Retinal pigment epithelial cell (primary cell): ENCODE data around the gene SIPA1.
"Not testable (repeated sequence)": the region's sequence is repeated elsewhere in the genome, so short reads cannot be mapped to it uniquely, and the experiment has no call there.

ENCODE experiments used
- DNase-seq: peaks from one replicate; pipeline ENCODE4 v3.0.0-alpha.2; 2010; ENCODE audit warnings: low read depth
- H3K4me3 ChIP-seq: 2 replicates; pipeline ENCODE4 v1.5.1; 2011; ENCODE audit warnings: mild to moderate bottlenecking, low read length, control low read depth, moderate library complexity
- CTCF ChIP-seq: conservative IDR thresholded peaks from 2 replicates; pipeline ENCODE4 v1.5.1; 2011; ENCODE audit warnings: low read depth, low read length, control low read depth, inconsistent platforms

SIPA1 gene

GRCh38 chr11:65680192-65680743 is 42.4 kb downstream of the SIPA1 start:
- no peak for DNase-seq
- H3K4me3 ChIP-seq = no peak overlapping the region
- TF ChIP-seq CTCF = no peak

- DNase-seq, H3K4me3 ChIP-seq: not testable (repeated sequence)
These were observed 45.6 kb downstream of the SIPA1 start for GRCh38 chr11:65683480-65683879.

- DNase-seq = no peak
- H3K4me3 ChIP-seq = no peak overlapping the region
- TF ChIP-seq CTCF = no peak
These were observed 48.1 kb downstream of the SIPA1 start for GRCh38 chr11:65685981-65686380.

GRCh38 chr11:65691847-65692246 is 53.9 kb downstream of the SIPA1 start:
- H3K4me3 ChIP-seq, DNase-seq: not testable (repeated sequence)

- TF ChIP-seq CTCF = no peak
- H3K4me3 ChIP-seq = no peak overlapping the region
- DNase-seq = no peak
These were observed 54.5 kb downstream of the SIPA1 start for GRCh38 chr11:65692367-65692766.

- TF ChIP-seq CTCF = no peak
- H3K4me3 ChIP-seq = no peak overlapping the region
- DNase-seq = no peak
These were observed 57.7 kb downstream of the SIPA1 start for GRCh38 chr11:65695459-65696241.

GRCh38 chr11:65696802-65697552 is 59.1 kb downstream of the SIPA1 start:
- H3K4me3 ChIP-seq = no peak overlapping the region
- TF ChIP-seq CTCF = no peak
- DNase-seq = no peak

- no peak overlapping the region for H3K4me3 ChIP-seq
- DNase-seq = no peak
- no peak for TF ChIP-seq CTCF
These were observed 60.3 kb downstream of the SIPA1 start for GRCh38 chr11:65698205-65698604.
